Hematopoietic multipotent progenitor cell treated with erythropoietin and hydrocortisone succinate and interleukin-3 and kit ligand, for 8 days (in vitro differentiated cells): ENCODE data around the gene LRRC8E.

Experiments
- DNase-seq: peaks from one replicate; pipeline ENCODE4 v3.0.0-alpha.2; 2015

Gene LRRC8E

DNA sequence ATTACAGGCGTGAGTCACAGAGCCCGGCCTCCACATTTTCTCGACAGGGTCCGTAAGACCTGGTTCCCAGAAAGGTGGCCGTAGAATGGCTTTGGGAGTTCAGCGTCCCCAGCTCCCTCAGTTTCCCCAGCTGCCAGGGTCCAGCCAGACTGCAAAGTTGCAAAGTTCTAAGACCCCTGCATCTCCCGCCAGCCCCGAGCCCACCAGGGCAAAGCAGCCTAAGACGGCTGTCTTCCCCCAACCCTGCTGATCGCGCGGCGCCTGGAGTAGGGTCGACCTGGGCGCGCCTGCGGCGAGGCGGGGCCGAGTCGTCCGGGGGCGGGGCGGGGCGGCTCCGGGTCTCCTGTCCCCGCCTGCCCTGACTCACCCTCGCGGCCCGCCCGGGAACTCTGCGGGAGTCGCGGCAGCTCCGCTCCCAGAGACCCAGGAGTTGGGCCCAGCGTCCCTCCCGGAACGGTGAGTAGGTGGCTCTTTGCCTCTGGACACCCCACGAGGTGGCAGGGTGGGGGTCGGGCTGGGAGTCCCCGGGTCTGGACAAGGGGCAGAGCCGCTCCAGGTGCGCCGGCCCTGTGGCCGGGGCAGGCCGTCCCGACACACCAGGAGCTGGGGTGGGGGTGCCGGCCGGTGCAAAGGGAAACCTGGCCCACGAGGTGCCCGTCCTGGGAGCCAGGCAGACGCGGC lies at the start of gene LRRC8E:
TSS of gene LRRC8E (plus strand) at position 366 of the 681 bp plus-strand sequence. CDS start 7,094 bp downstream, outside the sequence.
- DNase-seq = peak; percentile 14

DNA sequence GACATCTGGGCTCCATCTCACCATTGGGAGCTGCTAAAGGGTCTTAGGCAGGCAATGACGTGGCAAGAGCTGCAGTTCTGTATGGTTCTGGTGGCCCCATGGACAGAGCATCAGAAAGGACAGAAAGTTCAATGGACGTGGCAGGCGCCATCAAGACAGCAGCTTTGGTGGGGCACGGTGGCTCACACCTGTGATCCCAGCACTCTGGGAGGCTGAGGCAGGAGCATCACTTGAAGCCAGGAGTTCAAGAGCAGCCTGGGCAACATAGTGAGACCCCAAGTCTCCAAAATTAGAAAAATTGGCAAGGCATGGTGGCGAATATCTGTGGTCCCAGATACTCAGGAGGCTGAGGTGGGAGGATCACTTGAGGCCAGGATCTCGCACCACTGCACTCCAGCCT lies 48.8 kb upstream of the LRRC8E start:
- no peak for DNase-seq

GRCh38 chr19:7840629-7841028 lies 47.7 kb upstream of the LRRC8E start:
- no peak for DNase-seq

DNA sequence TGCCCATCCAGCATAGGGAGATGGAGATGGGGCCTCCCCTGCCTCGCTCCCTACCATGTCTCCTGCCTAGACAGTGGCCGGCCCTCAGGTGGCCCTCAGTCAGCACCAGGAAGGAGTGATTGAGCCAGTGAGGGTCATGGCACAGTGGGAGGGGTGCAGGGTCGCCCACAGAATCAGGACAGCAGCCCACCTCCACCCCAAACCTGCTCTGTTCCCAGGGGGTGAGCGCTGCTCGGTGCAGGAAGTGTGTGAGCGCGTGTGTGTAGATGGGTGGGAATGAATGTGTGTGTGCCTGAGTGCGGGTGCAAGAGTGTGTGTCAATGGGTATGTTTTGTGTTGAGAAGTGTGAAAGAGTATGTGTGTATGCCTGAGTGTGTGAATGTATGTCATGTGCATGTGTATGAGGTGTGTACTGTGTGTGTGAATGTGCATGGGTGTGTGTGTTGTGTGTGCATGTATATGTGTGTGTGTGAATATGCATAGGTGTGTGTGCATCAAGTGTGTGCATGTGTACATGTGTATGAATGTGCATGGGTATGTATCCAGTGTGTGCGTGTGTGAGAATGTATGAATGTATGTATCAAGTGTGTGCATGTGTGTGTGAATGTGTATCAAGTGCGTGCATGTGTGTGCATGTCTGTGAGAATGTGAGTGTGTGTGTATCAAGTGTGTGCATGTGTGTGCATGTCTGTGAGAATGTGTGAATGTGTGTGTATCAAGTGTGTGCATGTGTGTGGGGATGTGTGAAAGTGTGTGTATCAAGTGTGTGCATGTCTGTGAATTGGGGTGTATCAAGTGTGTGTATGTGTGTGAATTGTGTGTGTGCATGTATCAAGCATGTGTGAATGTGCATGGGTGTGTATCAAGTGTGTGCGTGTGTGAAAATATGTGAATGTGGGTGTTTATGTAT lies 46.3 kb upstream of the LRRC8E start:
- no peak for DNase-seq

- DNase-seq = no peak
Observed at GRCh38 chr19:7842661-7843294, 45.5 kb upstream of the LRRC8E start.

- no peak for DNase-seq
Observed at GRCh38 chr19:7843521-7843920, 44.8 kb upstream of the LRRC8E start.

GRCh38 chr19:7844405-7844804 lies 43.9 kb upstream of the LRRC8E start:
- DNase-seq = no peak

- DNase-seq = no peak
Observed at GRCh38 chr19:7844951-7845350, 43.4 kb upstream of the LRRC8E start.

- no peak for DNase-seq
Observed at GRCh38 chr19:7845390-7846154, 42.7 kb upstream of the LRRC8E start.

GRCh38 chr19:7846155-7846646 lies 42.1 kb upstream of the LRRC8E start:
- no peak for DNase-seq

DNA sequence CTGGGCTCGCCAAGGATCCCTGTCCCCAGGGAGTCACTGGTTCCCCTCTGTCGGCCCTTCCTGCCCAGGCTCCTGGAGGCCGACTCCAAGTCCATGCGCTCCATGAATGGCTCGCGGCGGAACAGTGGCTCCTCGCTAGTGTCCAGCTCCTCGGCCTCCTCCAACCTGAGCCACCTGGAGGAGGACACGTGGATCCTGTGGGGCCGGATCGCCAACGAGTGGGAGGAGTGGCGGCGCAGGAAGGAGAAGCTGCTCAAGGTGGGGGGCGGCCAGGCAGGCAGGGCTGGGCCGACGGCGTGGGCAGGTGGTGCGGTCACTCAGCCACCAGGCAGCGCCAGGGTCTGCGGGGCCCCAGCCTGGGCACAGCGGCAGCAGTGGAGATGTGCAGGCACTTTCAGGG lies 40.6 kb upstream of the LRRC8E start:
- DNase-seq = no peak

GRCh38 chr19:7848779-7849457 lies 39.4 kb upstream of the LRRC8E start:
- DNase-seq = no peak

- DNase-seq = no peak
Observed at GRCh38 chr19:7849631-7849999, 38.7 kb upstream of the LRRC8E start.

GRCh38 chr19:7850000-7850813 lies 38.1 kb upstream of the LRRC8E start:
- DNase-seq = no peak

DNA sequence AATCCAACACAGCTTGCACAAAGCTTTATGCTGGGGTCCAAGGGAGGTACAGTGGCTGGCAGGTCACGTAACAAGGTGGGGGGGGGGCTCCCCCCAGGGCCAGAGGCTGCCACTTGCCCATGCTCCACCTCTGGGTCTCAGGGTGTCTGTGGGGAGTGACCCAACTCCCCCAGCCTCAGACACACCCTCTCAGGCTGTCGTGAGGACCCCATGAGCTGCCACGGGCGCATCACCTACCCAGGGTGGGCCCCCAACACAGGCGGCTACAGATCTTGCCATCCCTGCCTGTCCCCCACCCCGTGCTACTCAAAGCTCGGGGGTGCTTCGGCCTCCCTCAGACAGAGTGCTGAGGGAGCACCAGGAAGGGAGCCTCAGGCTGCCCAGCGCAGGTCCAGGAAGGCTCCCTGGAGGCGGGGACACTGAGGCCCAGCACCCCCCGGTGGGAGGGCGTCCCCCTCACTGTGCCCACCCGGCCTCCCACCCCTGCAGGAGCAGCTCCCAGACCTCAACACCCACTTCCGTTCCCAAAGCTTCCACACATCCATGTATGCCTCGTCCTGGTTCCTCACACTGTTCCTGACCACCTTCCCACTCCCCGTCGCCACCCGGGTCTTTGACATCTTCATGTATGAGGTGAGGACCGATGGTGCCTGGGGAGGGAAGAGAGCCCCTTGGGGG lies 37.2 kb upstream of the LRRC8E start:
- no peak for DNase-seq

DNA sequence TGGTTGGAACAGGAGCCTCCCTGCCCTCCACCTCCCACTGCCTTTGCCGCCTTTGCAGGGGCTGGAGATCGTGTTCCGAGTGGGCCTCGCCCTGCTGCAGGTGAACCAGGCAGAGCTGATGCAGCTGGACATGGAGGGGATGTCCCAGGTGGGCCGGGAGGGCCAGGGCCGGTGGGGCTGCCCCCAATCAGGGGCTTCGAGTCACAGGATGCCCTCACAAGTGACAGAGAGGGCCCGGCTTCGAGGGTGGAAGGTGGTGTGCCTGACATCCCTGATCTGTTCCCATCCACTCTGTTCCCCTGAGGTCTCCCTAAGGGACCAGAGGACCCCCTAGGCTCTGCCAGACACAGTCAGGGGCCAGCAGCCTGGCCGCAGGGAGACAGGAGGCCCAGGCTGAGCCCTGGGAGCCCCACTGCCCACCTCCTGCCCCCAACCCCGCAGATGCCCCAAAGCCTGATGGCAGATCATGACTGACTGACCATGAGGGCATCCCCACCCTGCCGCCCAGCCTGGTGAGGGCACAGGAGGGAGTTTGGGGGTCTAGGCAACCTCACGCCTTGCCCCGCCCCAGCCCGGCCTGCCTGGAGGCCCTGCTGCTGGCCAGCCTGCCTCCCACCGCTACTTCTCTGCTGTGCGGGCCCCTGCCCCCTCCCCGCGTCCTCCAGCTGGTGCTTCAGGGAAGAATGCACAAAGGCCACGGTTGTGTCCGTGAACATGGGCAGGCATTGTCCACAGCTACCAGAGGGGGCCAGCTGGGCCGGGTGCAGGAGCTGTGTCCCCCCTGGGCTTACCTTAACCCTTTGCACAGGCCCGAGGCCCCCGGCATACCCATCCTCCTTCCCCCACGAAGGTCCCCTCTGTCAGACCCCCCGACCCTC lies 36.4 kb upstream of the LRRC8E start:
- no peak for DNase-seq

DNA sequence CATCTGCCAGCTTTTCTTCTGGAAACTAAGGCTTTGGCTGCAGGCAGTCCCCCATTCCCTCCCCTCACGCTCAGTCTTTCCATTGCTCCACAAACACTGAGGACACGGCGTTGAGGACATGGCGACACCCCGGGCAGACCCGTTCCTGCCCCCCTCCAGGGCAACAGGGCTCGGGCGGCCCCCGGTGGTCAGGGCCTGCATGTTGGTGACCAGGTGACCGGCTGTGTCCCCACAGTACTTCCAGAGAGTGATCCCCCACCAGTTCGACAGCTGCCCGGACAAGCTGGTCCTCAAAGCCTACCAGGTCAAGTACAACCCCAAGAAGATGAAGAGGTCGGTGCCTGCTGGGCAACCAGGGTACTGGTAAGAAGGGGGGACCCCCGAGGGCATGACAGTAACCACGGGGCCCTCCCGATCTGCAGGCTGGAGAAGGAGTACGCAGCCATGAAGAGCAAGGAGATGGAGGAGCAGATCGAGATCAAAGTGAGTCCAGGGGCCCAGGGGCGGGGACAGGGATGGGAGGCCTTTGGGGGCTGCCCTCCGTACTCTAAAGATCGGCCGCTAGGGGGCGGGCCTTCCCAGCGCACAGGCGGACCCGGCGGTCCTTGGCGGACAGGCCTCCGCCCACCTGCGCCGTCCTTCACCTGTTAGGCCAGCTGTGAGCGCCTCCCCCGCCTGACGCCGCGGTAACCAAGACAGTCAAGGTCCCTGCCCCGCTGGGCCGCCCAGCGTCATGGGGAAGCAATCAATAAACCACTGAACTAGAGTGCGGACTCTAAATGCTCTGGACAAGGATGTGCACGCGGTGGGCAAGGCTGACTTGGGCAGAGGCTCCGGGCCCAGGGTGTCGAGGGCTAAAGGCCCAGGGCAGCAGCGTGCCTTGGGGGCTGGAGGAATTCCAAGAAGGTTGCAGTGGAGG lies 35.2 kb upstream of the LRRC8E start:
- peak; percentile 60 for DNase-seq

DNA sequence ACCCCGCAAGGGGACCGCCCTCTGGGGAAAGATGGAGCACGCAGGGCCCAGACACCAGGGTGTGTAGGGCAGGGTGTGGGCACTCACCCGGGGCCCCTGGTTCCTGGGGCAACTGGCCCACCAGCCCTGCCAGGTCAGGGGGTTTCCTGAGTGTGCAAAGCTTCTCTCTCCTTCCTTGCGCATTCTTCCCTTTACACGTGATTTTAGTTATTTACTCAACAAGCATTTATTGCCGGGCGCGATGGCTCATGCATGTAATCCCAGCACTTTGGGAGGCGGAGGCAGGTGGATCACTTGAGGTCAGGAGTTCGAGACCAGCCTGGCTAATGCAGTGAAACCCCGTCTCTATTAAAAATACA lies 34.6 kb upstream of the LRRC8E start:
- no peak for DNase-seq
